Natural killer cell treated with Interleukin-12 subunit alpha and Interleukin-12 subunit beta and Interleukin-15 and Interleukin-18, amount 100 ng/mL, for 72 hours (primary cell): Measurements from ENCODE around the gene HPRT1. TPM values are rescaled to one million over a fixed set of nuclear protein-coding genes. Genes with fewer than 3 reads are reported as not detected.

Experiments used
- ATAC-seq, 2 donors: fragments of 150-1000 bp; cut with Tn5 transposase in 1 of 2; sonication (Bioruptor Pico), chemical (Tn5 transposase) in 1 of 2; 2 replicates each; pipeline ENCODE4 v1.10.0; 2021
- DNase-seq: peaks from one replicate; pipeline ENCODE4 v3.0.0; 2022; ENCODE audit warnings: low spot score
- H3K27ac Mint-ChIP-seq, 2 donors: 1 replicate in 1 of 2; 2 replicates in 1 of 2; pipeline ENCODE4 v1.8.0; 2022; ENCODE audit warnings: mixed read lengths in 2 of 2, mild to moderate bottlenecking in 1 of 2, moderate library complexity in 1 of 2
- H3K27me3 Mint-ChIP-seq, 2 donors: 1 replicate in 1 of 2; 2 replicates in 1 of 2; pipeline ENCODE4 v1.8.0; 2022; ENCODE audit warnings: mixed read lengths in 2 of 2
- H3K36me3 Mint-ChIP-seq: one replicate; pipeline ENCODE4 v1.8.0; 2022; ENCODE audit warnings: mixed read lengths
- H3K4me1 Mint-ChIP-seq, 2 donors: 1 replicate in 1 of 2; 2 replicates in 1 of 2; pipeline ENCODE4 v1.8.0; 2022; ENCODE audit warnings: low read depth in 2 of 2, mixed read lengths in 2 of 2, mild to moderate bottlenecking in 1 of 2
- H3K4me3 Mint-ChIP-seq: one replicate; pipeline ENCODE4 v1.8.0; 2022; ENCODE audit warnings: mixed read lengths
- H3K9me3 Mint-ChIP-seq: 2 replicates; pipeline ENCODE4 v1.8.0; 2022; ENCODE audit warnings: mixed read lengths
- total RNA-seq, 2 donors: library from RNA; stranded (reverse); gene quantifications; one replicate each; pipeline ENCODE4 v1.2.3, GENCODE V29; 2022

Gene HPRT1
- total RNA-seq, 2 donors from 2014 or later = 59.7 to 67.4 TPM

GRCh38 chrX:134538316-134538715 lies 78.4 kb downstream of the HPRT1 start:
- Mint-ChIP-seq H3K27me3 (peaks cover 0 to 15% of the 10 kb centered on the region in 2 donors), H3K9me3 (no peaks in the 10 kb centered on the region), H3K4me3 (no peak overlapping the region), H3K36me3 (no peaks in the 10 kb centered on the region), H3K27ac (no peak overlapping the region), H3K4me1 (no peaks in the 10 kb centered on the region)
- DNase-seq = no peak
- ATAC-seq = no peak

- no peaks in the 10 kb centered on the region for H3K4me1 Mint-ChIP-seq
- ATAC-seq (no peak), DNase-seq (no peak)
- H3K36me3 Mint-ChIP-seq = no peaks in the 10 kb centered on the region
- H3K27ac Mint-ChIP-seq = no peak overlapping the region
- H3K4me3 Mint-ChIP-seq = no peak overlapping the region
- H3K9me3 Mint-ChIP-seq = no peaks in the 10 kb centered on the region
- peaks cover 0 to 26% of the 10 kb centered on the region in 2 donors for H3K27me3 Mint-ChIP-seq
Measured at GRCh38 chrX:134541906-134542305, 81.9 kb downstream of the HPRT1 start.

GRCh38 chrX:134542485-134542884 lies 82.5 kb downstream of the HPRT1 start:
- Mint-ChIP-seq H3K27ac (no peak overlapping the region), H3K9me3 (no peaks in the 10 kb centered on the region), H3K36me3 (no peaks in the 10 kb centered on the region), H3K4me3 (no peak overlapping the region), H3K27me3 (peaks cover 0 to 28% of the 10 kb centered on the region in 2 donors), H3K4me1 (no peaks in the 10 kb centered on the region)
- DNase-seq (no peak), ATAC-seq (no peak)

GRCh38 chrX:134543288-134543687 lies 83.3 kb downstream of the HPRT1 start:
- H3K36me3 Mint-ChIP-seq = no peaks in the 10 kb centered on the region
- H3K27me3 Mint-ChIP-seq = peaks cover 2 to 29% of the 10 kb centered on the region in 2 donors
- peaks cover 1 to 3% of the 10 kb centered on the region in 2 donors for H3K4me1 Mint-ChIP-seq
- DNase-seq (no peak), ATAC-seq (no peak)
- no peak overlapping the region for H3K4me3 Mint-ChIP-seq
- H3K9me3 Mint-ChIP-seq = no peaks in the 10 kb centered on the region
- no peak overlapping the region for H3K27ac Mint-ChIP-seq

GRCh38 chrX:134544135-134544512 lies 84.2 kb downstream of the HPRT1 start:
- H3K4me3 Mint-ChIP-seq = no peak overlapping the region
- H3K9me3 Mint-ChIP-seq = no peaks in the 10 kb centered on the region
- no peak for ATAC-seq
- peaks cover 9 to 11% of the 10 kb centered on the region in 2 donors for H3K4me1 Mint-ChIP-seq
- DNase-seq = no peak
- H3K27me3 Mint-ChIP-seq = peaks cover 10 to 34% of the 10 kb centered on the region in 2 donors
- no peaks in the 10 kb centered on the region for H3K36me3 Mint-ChIP-seq
- H3K27ac Mint-ChIP-seq = no peak overlapping the region

GRCh38 chrX:134544513-134545151 lies 84.7 kb downstream of the HPRT1 start:
- no peak for ATAC-seq
- H3K9me3 Mint-ChIP-seq = no peaks in the 10 kb centered on the region
- H3K27me3 Mint-ChIP-seq = peaks cover 11 to 35% of the 10 kb centered on the region in 2 donors
- H3K36me3 Mint-ChIP-seq = no peaks in the 10 kb centered on the region
- H3K4me1 Mint-ChIP-seq = peaks cover 10 to 13% of the 10 kb centered on the region in 2 donors
- H3K4me3 Mint-ChIP-seq = no peak overlapping the region
- no peak for DNase-seq
- no peak overlapping the region for H3K27ac Mint-ChIP-seq

GRCh38 chrX:134545510-134545909 lies 85.5 kb downstream of the HPRT1 start:
- Mint-ChIP-seq H3K4me1 (peaks cover 17 to 18% of the 10 kb centered on the region in 2 donors), H3K9me3 (no peaks in the 10 kb centered on the region), H3K27me3 (peaks cover 17 to 39% of the 10 kb centered on the region in 2 donors), H3K27ac (no peak overlapping the region), H3K4me3 (no peak overlapping the region), H3K36me3 (no peaks in the 10 kb centered on the region)
- DNase-seq (no peak), ATAC-seq (no peak)

- DNase-seq (no peak), ATAC-seq (no peak)
- no peak overlapping the region for H3K4me3 Mint-ChIP-seq
- no peak overlapping the region for H3K27ac Mint-ChIP-seq
- H3K27me3 Mint-ChIP-seq = peaks cover 18 to 39% of the 10 kb centered on the region in 2 donors
- H3K4me1 Mint-ChIP-seq = peaks cover 18 to 19% of the 10 kb centered on the region in 2 donors
- no peaks in the 10 kb centered on the region for H3K36me3 Mint-ChIP-seq
- no peaks in the 10 kb centered on the region for H3K9me3 Mint-ChIP-seq
Measured at GRCh38 chrX:134546187-134546586, 86.2 kb downstream of the HPRT1 start.

- no peak for DNase-seq
- Mint-ChIP-seq H3K9me3 (no peaks in the 10 kb centered on the region), H3K4me1 (peaks cover 18 to 19% of the 10 kb centered on the region in 2 donors), H3K27me3 (peaks cover 23 to 41% of the 10 kb centered on the region in 2 donors), H3K27ac (no peak overlapping the region), H3K4me3 (no peak overlapping the region), H3K36me3 (no peaks in the 10 kb centered on the region)
- no peak for ATAC-seq
Measured at GRCh38 chrX:134547047-134547679, 87.2 kb downstream of the HPRT1 start.

- ATAC-seq (no peak), DNase-seq (no peak)
- peaks cover 26 to 46% of the 10 kb centered on the region in 2 donors for H3K27me3 Mint-ChIP-seq
- H3K4me3 Mint-ChIP-seq = peak overlapping the region; percentile 81
- peak overlapping the region; percentile 73 to 88 for H3K27ac Mint-ChIP-seq
- H3K4me1 Mint-ChIP-seq = peaks cover 18 to 19% of the 10 kb centered on the region in 2 donors
- H3K9me3 Mint-ChIP-seq = no peaks in the 10 kb centered on the region
- H3K36me3 Mint-ChIP-seq = no peaks in the 10 kb centered on the region
Measured at GRCh38 chrX:134548257-134549201, 88.6 kb downstream of the HPRT1 start.

Other genes with a start within 250 kb of the HPRT1 start
- gene CCDC160, start 223.0 kb upstream of the HPRT1 start, total RNA-seq = under 1 TPM in 1 of 2 donors, not detected in 1; 0.21 TPM
- 10 to 100 TPM; 26.7 to 27.8 TPM for gene PHF6, start 86.9 kb upstream of the HPRT1 start, total RNA-seq
- not detected for gene PLAC1, start 198.3 kb downstream of the HPRT1 start, total RNA-seq